ENCODE results near the gene NOC2L.

Gene NOC2L

DNA sequence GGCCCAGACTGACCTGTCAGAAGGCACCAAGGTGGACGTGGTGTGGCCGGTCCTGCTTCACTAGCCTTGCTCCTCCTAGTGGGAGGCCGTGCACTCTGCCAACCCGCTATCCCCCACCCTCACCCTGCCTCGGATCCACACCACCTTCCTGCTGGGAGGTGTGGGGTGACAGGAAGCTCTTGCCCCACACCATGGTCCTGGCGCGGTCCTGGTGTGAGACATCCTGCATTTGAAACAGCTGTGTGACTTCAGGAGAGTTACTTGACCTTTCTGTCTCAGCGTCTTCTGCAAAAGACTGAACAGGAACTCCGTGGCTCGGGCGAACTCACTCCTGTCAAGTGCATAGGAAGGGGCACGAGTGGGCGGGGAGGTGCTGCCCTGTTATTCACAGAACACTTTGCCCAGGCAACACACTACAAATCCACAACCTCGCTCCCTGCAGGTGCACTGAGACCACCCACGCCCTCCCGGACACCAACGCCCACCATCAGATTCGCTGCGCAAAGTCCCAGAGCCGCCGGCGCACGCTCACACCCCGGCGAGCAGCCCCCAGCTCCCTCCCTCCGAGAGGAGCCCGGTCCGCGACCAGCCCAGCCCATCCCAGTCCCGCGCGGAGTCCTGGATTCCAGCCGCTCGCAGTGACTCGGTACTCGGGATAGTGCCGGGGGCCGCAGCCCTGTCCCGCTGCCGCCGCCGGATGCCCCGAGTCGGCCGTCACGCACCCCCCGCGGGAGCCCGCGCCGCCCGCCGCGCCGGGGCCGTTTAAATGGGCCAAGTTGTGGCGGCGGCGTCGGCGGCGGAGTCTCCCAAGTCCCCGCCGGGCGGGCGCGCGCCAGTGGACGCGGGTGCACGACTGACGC is 35.7 kb downstream of the NOC2L start, which contains the start of gene SAMD11:
TSS of gene SAMD11 (plus strand) at position 793 of the 860 bp plus-strand sequence. CDS start 509 bp downstream, outside the sequence.
- DNase-seq (ENCODE audit: low read depth in 1 of 2, low spot score in 1 of 2), result peak in 1 of 2 experiments; percentile 75
- Histone ChIP-seq H3K27ac (replicated peaks) (no peak within 1 kb of the TSS), H3K27me3 (ENCODE audit: insufficient read depth, poor library complexity, severe bottlenecking) (peaks cover 17% of the 10 kb centered on the region), H3K4me3 (replicated peaks; ENCODE audit: insufficient read depth, low read length) (peak within 1 kb of the TSS; percentile 9; the same call in 1 of the 2 replicates)
- TF ChIP-seq, protein P1, sequence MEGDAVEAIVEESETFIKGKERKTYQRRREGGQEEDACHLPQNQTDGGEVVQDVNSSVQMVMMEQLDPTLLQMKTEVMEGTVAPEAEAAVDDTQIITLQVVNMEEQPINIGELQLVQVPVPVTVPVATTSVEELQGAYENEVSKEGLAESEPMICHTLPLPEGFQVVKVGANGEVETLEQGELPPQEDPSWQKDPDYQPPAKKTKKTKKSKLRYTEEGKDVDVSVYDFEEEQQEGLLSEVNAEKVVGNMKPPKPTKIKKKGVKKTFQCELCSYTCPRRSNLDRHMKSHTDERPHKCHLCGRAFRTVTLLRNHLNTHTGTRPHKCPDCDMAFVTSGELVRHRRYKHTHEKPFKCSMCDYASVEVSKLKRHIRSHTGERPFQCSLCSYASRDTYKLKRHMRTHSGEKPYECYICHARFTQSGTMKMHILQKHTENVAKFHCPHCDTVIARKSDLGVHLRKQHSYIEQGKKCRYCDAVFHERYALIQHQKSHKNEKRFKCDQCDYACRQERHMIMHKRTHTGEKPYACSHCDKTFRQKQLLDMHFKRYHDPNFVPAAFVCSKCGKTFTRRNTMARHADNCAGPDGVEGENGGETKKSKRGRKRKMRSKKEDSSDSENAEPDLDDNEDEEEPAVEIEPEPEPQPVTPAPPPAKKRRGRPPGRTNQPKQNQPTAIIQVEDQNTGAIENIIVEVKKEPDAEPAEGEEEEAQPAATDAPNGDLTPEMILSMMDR (IDR thresholded peaks at IDR 0.05; ENCODE audit: insufficient read depth, low read length), result no peak
- no peak for TF ChIP-seq POLR2AphosphoS5 (IDR thresholded peaks at IDR 0.05; ENCODE audit: low read depth)
- TF ChIP-seq SPI1 (IDR thresholded peaks at IDR 0.05; ENCODE audit: borderline replicate concordance, low read depth), result no peak
- TF ChIP-seq, protein P2, sequence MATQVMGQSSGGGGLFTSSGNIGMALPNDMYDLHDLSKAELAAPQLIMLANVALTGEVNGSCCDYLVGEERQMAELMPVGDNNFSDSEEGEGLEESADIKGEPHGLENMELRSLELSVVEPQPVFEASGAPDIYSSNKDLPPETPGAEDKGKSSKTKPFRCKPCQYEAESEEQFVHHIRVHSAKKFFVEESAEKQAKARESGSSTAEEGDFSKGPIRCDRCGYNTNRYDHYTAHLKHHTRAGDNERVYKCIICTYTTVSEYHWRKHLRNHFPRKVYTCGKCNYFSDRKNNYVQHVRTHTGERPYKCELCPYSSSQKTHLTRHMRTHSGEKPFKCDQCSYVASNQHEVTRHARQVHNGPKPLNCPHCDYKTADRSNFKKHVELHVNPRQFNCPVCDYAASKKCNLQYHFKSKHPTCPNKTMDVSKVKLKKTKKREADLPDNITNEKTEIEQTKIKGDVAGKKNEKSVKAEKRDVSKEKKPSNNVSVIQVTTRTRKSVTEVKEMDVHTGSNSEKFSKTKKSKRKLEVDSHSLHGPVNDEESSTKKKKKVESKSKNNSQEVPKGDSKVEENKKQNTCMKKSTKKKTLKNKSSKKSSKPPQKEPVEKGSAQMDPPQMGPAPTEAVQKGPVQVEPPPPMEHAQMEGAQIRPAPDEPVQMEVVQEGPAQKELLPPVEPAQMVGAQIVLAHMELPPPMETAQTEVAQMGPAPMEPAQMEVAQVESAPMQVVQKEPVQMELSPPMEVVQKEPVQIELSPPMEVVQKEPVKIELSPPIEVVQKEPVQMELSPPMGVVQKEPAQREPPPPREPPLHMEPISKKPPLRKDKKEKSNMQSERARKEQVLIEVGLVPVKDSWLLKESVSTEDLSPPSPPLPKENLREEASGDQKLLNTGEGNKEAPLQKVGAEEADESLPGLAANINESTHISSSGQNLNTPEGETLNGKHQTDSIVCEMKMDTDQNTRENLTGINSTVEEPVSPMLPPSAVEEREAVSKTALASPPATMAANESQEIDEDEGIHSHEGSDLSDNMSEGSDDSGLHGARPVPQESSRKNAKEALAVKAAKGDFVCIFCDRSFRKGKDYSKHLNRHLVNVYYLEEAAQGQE (IDR thresholded peaks at IDR 0.05; ENCODE audit: insufficient replicate concordance, low read depth), result no peak
- TF ChIP-seq GABPA (IDR thresholded peaks at IDR 0.05; ENCODE audit: low read depth), result no peak

DNA sequence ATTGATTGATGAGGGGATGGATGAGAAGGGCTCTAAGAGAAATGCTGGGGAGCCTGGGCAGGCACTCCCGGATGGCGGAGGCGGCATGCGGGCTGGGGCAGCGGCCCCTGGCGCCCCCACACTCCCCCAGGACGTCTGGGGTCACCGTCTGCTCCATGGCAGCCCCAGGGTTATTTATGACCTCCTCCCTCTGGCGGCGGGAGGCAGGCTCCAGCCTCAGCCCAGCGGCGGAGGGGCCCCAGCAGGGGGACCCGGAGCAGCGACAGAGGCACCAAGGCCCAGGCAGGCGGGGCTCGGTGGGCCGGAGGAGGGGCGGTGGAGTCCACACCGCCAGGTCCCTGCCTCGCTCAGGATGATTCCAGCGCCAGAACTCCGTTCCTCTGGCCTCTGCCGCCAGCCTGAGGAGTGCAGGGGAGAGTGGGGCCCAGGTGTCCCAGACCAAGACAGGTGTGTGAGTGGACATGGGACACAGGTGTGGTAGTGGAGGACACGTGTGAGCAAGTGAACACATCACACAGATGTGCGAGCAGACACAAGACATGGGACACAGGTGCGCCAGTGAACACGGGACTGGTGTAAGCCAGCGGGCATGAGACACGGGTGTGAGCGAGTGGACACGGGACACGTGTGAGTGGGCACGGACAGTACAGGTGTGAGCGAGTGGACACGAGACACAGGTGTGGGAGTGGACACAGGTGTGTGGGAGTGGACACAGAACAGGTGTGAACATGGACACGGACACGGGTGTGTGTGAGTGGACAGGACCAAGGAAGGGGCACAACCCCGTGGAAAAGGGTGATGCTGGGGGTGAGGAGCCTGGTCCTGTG is 37.8 kb downstream of the NOC2L start:
- H3K4me3 ChIP-seq (replicated peaks; ENCODE audit: insufficient read depth, low read length), result no peak overlapping the region
- peak in 1 of 2 experiments; percentile 52 for DNase-seq (ENCODE audit: low read depth in 1 of 2, low spot score in 1 of 2)
- peaks cover 15% of the 10 kb centered on the region for H3K27me3 ChIP-seq (ENCODE audit: insufficient read depth, poor library complexity, severe bottlenecking)
- no peak overlapping the region for H3K27ac ChIP-seq (replicated peaks)
- TF ChIP-seq POLR2AphosphoS5 (IDR thresholded peaks at IDR 0.05; ENCODE audit: low read depth) (no peak), SPI1 (IDR thresholded peaks at IDR 0.05; ENCODE audit: borderline replicate concordance, low read depth) (no peak)
- TF ChIP-seq, protein P1 (IDR thresholded peaks at IDR 0.05; ENCODE audit: insufficient read depth, low read length), result no peak

DNA sequence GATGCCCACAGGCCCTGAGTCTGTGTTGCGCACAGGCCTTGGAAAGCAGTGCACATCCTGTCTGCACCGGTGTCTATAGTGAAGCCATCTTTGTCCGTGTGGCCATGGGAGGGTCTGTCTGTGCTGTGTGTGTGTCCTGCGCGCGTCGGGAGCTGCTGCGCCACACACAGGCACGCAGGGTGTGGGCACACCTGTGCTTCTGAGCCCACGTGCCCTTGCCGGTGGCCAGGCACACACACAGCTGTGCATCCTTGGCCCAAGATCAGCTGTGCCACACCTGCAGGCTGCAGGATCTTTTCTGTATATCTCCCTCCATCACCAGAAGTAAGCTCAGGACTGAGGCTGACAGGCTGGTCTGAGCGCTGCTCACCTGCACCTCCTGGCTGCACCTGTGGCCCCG is 38.5 kb downstream of the NOC2L start:
- H3K27me3 ChIP-seq (ENCODE audit: insufficient read depth, poor library complexity, severe bottlenecking), result peaks cover 8% of the 10 kb centered on the region
- TF ChIP-seq, protein P2 (IDR thresholded peaks at IDR 0.05; ENCODE audit: insufficient replicate concordance, low read depth), result no peak
- no peak for TF ChIP-seq POLR2AphosphoS5 (IDR thresholded peaks at IDR 0.05; ENCODE audit: low read depth)
- no peak for TF ChIP-seq GABPA (IDR thresholded peaks at IDR 0.05; ENCODE audit: low read depth)
- TF ChIP-seq SPI1 (IDR thresholded peaks at IDR 0.05; ENCODE audit: borderline replicate concordance, low read depth), result no peak
- TF ChIP-seq, protein P1 (IDR thresholded peaks at IDR 0.05; ENCODE audit: insufficient read depth, low read length), result no peak
- H3K4me3 ChIP-seq (replicated peaks; ENCODE audit: insufficient read depth, low read length), result no peak overlapping the region
- no peak for DNase-seq (ENCODE audit: low read depth in 1 of 2, low spot score in 1 of 2)
- no peak overlapping the region for H3K27ac ChIP-seq (replicated peaks)
